ENCODE results near the gene UNC5B.

UNC5B gene

GRCh38 chr10:71239946-71240795 is 27.8 kb downstream of the UNC5B start:
- no peak for DNase-seq (ENCODE audit: low spot score)

- DNase-seq (ENCODE audit: low spot score), result no peak
Measured at GRCh38 chr10:71241114-71241829, 28.9 kb downstream of the UNC5B start.

GRCh38 chr10:71241830-71242621 is 29.7 kb downstream of the UNC5B start:
- no peak for DNase-seq (ENCODE audit: low spot score)

GRCh38 chr10:71242622-71243009 is 30.2 kb downstream of the UNC5B start:
- no peak for DNase-seq (ENCODE audit: low spot score)

GRCh38 chr10:71243756-71244395 is 31.5 kb downstream of the UNC5B start:
- DNase-seq (ENCODE audit: low spot score), result peak; percentile 14

GRCh38 chr10:71244431-71245419 is 32.4 kb downstream of the UNC5B start:
- peak; percentile 28 for DNase-seq (ENCODE audit: low spot score)

- DNase-seq (ENCODE audit: low spot score), result no peak
Measured at GRCh38 chr10:71245420-71246325, 33.3 kb downstream of the UNC5B start.

- DNase-seq (ENCODE audit: low spot score), result no peak
Measured at GRCh38 chr10:71246591-71247413, 34.4 kb downstream of the UNC5B start.

GRCh38 chr10:71247414-71247705 is 35.0 kb downstream of the UNC5B start:
- DNase-seq (ENCODE audit: low spot score), result no peak

- DNase-seq (ENCODE audit: low spot score), result no peak
Measured at GRCh38 chr10:71247804-71248203, 35.4 kb downstream of the UNC5B start.

GRCh38 chr10:71248210-71248609 is 35.8 kb downstream of the UNC5B start:
- no peak for DNase-seq (ENCODE audit: low spot score)

- no peak for DNase-seq (ENCODE audit: low spot score)
Measured at GRCh38 chr10:71249996-71250395, 37.6 kb downstream of the UNC5B start.

GRCh38 chr10:71250405-71250804 is 38.0 kb downstream of the UNC5B start:
- no peak for DNase-seq (ENCODE audit: low spot score)

- no peak for DNase-seq (ENCODE audit: low spot score)
Measured at GRCh38 chr10:71250842-71251241, 38.5 kb downstream of the UNC5B start.

- no peak for DNase-seq (ENCODE audit: low spot score)
Measured at GRCh38 chr10:71251319-71251718, 38.9 kb downstream of the UNC5B start.

- DNase-seq (ENCODE audit: low spot score), result no peak
Measured at GRCh38 chr10:71252220-71252619, 39.9 kb downstream of the UNC5B start.

GRCh38 chr10:71253981-71254818 is 41.8 kb downstream of the UNC5B start:
- no peak for DNase-seq (ENCODE audit: low spot score)

All from COLO829 (cell line).